Spleen (tissue), 7 donors: ENCODE measurements around the gene AGTPBP1.

ENCODE experiments used
- CTCF ChIP-seq, 11 experiments: fragments of 200-600 bp in 7 of 11; fragments of 450-650 bp in 4 of 11; sonication (generic) in 4 of 11; IDR thresholded peaks in 8 of 11; conservative IDR thresholded peaks in 3 of 11; 1 replicate in 7 of 11; 2 replicates in 4 of 11; pipeline versions ENCODE4 v1.4.0 to v1.8.0; 2016 to 2021; ENCODE audit warnings: antibody characterized with exemption in 11 of 11, inconsistent platforms in 4 of 11, mild to moderate bottlenecking in 1 of 11
- POLR2A ChIP-seq, 3 donors: fragments of 450-650 bp; IDR thresholded peaks; one replicate each; pipeline ENCODE4 v1.5.1; 2017; ENCODE audit warnings: antibody characterized with exemption in 3 of 3, mild to moderate bottlenecking in 1 of 3
- POLR2AphosphoS5 ChIP-seq, 3 donors: sonication (generic); formaldehyde crosslinking; IDR thresholded peaks; one replicate each; pipeline ENCODE4 v1.5.1; 2017; ENCODE audit warnings: antibody characterized with exemption in 3 of 3
- donor health status: DM: no; HTN: no; CAD: no; lungs with moderate emphysema.
- donor health status: DM: no; HTN: no; CAD: no.
- donor health status: DM: no; HTN: no; CAD: no.

- TF ChIP-seq CTCF (IDR thresholded peaks at IDR 0.05 in 8 of 11, conservative IDR thresholded peaks at IDR 0.05 in 3 of 11) (no peak), POLR2AphosphoS5 (IDR thresholded peaks at IDR 0.05) (no peak), POLR2A (IDR thresholded peaks at IDR 0.05) (no peak)
Observed at GRCh38 chr9:85501882-85502281, 239.9 kb downstream of the AGTPBP1 start.
